Ammon's horn (tissue), 1 donor: ENCODE measurements around the gene KCNA10.
A peak's percentile ranks its signal among the peaks of the same experiment; 100 is the strongest.

Experiments used
- DNase-seq: peaks from one replicate; pipeline ENCODE4 v3.0.0-alpha.2; 2016; ENCODE audit warnings: low spot score

The KCNA10 gene

DNA sequence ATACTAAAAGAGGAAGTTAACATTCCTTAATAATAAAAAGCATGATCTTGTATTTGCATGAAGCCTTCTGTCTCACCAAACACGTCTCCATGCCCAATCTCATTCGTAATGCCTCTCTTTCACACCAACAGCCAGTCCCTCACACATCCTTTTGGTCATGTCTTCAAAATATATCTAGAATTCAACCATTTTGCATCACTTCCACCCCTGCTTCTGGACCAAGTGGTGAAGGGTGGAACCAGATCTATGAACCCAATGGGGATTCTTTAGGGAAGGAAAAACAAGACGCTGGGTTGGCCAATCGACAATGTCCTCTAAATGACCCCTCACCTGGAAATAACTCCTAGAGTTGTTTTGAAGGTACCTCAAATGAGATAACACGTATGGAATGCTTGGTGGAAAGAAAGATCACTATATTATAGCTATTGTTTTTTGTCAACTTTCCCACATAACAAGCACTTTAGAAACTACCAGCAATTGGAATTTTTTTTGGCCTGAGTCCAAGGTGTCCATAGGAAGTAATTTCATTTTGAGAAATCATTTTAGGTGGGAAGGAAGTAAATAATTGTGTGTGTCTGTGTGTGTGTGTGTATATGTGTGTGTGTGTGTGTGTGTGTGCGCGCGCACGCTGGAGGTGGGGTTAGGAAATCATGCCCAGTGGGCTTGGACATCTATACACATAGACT, at the start of gene KCNA10:
KCNA10 (minus strand) TSS at position 51 of the 686 bp plus-strand sequence. CDS start 388 bp downstream, outside the sequence.
- DNase-seq, result no peak

DNA sequence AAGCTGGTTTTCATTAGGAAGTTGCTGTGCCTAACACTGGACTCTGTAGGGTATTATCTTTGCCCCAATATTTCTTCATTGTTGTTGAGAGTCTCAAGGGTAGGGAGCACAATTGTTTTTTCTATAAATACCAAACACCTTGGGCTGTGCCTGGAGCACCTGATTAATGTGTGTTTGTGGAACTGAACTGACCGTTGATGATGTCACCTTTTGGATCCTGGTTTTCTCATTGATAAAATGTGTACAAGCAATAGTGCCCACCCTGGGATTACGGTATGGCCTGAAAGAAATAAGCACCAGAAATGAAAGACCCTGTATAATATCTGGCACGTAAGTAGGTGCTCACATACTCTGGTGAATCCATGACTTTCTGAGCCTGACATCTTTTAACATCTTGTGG, 47.9 kb upstream of the KCNA10 start:
- no peak for DNase-seq

DNA sequence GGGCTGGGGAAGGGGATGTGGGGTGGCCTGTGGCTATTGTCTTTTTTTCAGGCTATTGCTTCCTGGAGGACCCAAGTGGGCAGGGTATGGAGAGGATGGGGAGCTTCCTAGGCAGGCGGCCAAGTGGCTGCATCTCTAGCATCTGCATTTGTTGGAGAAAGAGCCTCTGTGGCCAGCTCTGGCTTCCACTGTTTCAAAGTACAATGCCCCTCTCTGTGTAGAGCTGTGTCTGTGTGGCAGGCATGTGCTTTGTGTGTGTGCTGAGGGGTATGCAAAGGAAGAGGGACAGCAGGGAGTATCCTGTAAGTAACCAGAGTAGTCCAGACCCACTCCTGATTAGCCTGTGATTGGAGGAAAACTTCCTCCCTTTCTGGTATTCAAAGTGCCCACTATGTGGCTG, 46.6 kb upstream of the KCNA10 start:
- peak; percentile 96 for DNase-seq

GRCh38 chr1:110563089-110563488, 44.1 kb upstream of the KCNA10 start:
- DNase-seq, result no peak

DNA sequence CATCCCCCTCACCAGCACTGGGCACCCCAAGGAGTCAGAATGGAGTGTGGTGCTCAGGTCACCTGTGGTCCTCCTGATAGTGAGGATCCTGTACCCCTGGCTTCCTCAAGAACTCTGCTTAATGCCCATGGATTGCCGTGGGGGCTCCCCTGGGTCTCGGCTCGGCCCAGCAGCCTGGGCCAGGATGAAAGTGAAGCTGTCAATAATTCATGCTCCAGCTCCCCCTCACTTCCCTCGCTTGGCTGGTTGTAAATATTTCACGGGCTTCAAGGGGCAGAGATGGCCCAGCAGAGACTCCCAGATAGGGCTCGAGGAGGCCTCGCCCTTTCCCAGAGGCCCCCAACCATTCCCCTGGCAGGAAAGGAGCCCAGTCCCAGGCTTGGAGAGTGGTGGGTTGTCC, 42.6 kb upstream of the KCNA10 start:
- DNase-seq, result no peak

- DNase-seq, result no peak
Measured at GRCh38 chr1:110559157-110559556, 40.2 kb upstream of the KCNA10 start.

GRCh38 chr1:110557481-110557880, 38.5 kb upstream of the KCNA10 start:
- no peak for DNase-seq

DNA sequence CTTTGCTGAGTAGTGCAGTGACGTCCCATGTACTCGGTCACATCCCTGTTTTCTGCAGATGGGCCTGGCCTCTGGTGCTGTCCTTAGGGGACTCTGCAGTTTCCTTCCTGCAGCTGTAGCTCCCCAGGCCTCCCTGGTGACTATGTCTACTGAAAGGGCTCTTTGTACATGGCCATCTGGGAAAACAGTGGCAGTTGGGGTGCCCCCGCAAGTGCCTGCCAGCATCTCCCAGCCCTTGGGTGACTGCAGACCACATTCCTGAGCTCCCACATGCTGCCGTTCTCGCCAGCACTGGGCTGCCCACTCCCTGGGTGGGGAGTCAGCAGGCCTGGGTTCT, 37.5 kb upstream of the KCNA10 start:
- peak; percentile 95 for DNase-seq

DNA sequence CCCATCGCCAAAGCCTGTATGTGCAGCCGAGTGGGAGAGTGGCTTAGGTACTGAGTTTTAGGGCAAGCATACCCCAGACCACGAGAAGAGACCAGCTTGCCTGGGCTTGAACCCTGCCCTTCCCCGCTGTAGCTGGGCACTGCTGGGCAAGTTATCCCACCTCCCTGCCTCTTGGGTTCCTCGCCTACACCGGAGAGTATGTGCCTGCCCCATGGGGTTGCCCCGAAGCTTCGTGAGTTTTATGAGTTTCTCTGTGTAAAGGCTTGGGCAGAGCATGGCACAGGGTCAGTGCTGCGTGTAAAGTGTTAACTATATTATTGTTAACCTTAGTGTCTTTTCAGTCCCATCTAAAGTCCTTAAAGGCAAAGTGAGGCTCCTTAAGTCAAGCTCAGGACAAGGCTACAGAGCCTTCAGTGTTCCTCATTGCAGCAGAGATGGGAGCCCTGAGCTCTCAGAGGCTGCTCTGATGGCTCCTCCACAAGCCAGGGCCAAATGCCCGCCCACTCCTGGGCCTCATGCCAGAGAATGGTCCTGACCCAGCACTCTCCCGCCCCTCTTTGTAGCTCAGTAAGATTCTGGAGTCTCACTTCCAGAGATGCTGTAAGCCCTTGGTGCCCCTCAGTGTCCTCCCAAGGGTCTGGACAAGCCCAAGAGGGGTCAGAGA, 37.0 kb upstream of the KCNA10 start:
- peak; percentile 91 for DNase-seq

- DNase-seq, result peak; percentile 81
Measured at GRCh38 chr1:110554871-110555801, 36.2 kb upstream of the KCNA10 start.

GRCh38 chr1:110551278-110551809, 32.4 kb upstream of the KCNA10 start:
- no peak for DNase-seq

DNA sequence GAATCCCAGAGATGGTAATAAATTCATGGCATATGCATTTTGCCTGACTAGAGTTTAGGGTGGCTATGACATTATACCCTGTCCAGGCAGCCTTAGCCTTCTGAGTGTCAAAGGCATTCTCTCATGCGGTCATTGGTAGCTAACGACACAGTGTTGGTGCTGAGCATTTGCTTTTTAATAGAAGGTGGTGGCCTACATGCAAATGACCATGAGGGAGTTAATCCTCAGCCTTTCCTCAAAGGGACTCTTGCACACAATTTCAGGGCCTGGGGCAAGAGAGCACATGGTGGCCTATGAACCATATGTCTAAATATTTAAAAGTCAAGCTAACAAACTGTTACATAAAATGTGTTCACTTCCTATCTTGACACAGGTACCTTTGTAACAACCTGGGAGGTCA, 30.9 kb upstream of the KCNA10 start:
- DNase-seq, result no peak

DNA sequence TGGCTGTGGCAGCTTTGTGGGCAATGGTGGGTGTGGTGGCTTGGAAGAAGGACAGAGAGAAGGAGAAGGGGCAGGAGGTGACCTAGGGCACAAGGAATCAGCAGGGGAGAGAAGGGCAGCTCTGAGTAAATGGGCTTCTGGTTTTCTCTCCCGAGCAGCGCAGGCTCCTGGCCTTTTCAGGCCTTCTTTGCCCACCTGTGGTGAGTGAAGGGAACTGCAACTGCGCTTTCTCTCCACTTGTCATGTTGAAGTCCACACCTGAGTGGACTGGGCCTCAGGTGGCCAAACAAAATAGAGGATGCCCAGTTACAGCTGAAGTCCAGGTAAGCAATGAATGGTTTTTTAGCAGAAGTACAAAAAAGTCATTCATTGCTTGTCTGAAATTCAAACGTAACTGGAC, 29.4 kb upstream of the KCNA10 start:
- no peak for DNase-seq

DNA sequence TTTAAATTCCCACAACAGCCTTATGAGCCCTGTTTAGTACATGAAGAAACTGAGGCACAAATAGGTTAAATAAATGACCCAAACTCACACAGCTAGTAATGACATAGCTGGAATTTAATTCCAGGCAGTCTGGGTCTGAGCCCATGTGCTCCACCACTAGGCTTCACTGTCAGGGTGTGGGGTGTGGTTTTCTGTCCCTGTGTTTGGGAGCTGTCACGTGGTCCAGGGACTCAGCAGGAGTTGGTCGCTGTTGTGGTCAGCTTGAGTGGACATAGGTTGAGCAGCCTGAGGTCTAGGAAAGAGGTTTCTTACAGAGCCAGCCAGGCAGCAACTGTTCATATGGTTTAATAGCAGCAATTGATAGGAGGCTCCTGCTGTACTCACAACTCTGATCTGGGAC, 28.0 kb upstream of the KCNA10 start:
- no peak for DNase-seq

GRCh38 chr1:110545492-110545891, 26.5 kb upstream of the KCNA10 start:
- no peak for DNase-seq

DNA sequence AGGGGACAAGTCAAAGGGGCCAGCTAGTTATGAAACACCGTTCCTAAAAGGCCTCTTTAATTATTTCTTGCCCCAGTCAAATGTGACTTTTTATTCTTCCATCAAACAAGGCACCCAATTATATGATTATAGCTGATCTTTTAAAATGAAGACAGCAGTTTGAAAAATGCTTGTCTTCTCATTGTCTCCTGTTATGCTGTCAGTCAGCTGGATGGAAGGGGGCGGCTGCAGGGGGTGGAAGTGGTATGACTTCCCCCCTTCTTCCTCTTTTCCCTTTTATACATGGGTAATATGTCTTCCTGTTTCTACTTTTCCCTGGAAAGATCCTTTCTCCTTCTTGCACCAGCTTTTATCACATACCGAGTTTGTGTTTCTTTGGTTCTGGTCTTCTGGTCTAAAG, 25.8 kb upstream of the KCNA10 start:
- DNase-seq, result no peak

DNA sequence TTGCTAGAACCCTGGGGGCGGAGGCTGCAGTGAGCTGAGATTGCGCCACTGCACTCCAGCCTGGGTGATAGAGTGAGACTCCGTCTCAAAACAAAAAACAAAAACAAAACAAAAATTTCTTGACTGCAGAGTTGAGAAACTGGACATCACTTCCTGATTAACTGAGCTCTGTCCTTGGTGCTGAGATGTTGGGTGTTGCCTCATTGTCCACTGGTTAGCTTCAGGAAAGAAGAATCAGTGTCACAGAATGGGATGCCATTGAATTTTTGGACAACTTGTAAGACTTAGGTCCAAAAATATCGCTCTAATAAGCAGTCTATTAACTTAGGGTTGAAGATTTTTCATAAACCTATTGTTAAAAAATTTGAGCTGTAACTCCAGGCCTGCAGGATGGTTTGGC, 23.8 kb upstream of the KCNA10 start:
- no peak for DNase-seq

DNA sequence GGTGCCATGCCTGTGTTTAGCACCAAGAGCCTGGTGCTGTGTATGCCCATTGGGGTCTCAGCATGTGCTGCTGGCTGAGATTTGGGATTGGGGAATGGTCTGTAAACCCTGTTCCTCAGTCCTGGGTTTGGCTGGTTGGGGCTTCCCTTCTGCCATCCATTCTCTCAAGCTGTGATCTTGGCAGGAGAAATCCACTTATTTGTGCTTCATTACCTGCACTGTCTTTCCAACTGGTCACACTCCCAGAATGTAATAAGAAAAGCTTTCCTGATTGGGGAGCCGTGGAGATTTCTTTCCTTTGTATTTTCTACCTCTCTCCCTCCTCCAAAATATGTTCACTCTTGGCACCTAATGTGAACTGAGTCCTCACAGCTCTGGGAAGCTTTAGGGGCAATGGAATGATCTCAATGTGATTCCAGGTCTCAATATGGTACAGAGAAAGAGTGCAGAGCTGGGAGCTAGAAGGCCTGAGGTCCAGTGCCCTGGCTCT, 23.0 kb upstream of the KCNA10 start:
- DNase-seq, result no peak

GRCh38 chr1:110540891-110541685, 22.1 kb upstream of the KCNA10 start:
- DNase-seq, result peak; percentile 38

GRCh38 chr1:110538921-110539320, 19.9 kb upstream of the KCNA10 start:
- DNase-seq, result peak; percentile 71

DNA sequence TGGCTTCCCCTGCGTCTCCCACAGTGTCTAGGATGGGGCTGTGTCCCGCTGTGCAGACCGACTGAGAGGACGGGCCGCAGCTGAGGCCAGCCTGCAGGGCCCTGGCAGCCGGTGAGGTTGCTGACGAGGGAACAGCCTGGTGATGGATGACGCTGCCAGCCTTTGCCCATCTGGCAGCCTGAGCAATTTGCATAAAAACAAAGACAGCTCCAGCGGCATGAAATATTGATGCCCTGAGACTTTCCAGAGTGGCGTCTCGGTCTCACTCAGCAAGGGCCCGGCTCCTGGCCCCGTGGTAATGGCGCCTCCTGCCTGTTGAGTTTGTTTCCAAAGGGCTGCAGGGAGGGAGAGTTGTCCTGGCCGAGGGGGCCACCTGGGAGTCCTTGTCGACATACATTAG, 19.1 kb upstream of the KCNA10 start:
- peak; percentile 91 for DNase-seq

GRCh38 chr1:110535985-110536384, 17.0 kb upstream of the KCNA10 start:
- DNase-seq, result no peak
